Measurements from ENCODE around the gene IQGAP3. TPM values are rescaled to one million over a fixed set of nuclear protein-coding genes. Genes with fewer than 3 reads are reported as not detected.

Gene IQGAP3
- total and polyA plus RNA-seq, 2 of the 4 experiments (the other 2 are of a cell fraction) = 12.5 to 13.6 TPM

GRCh38 chr1:156515956-156516355 lies 56.4 kb downstream of the IQGAP3 start:
- no peak overlapping the region for H2AFZ ChIP-seq (replicated peaks; ENCODE audit: low read length, poor library complexity)
- peaks cover under 1% of the 10 kb centered on the region for H3K4me1 ChIP-seq (ENCODE audit: control insufficient read depth, insufficient read depth, low read length)
- H3K36me3 ChIP-seq (ENCODE audit: control insufficient read depth, insufficient read depth, low read length) = no peaks in the 10 kb centered on the region
- H3K4me2 ChIP-seq (ENCODE audit: low read depth, low read length) = no peak overlapping the region
- H4K20me1 ChIP-seq (ENCODE audit: insufficient read depth, low read length) = no peaks in the 10 kb centered on the region
- H2BK120ac ChIP-seq (ENCODE audit: low read depth, low read length) = no peak overlapping the region
- no peak overlapping the region for H3K56ac ChIP-seq (ENCODE audit: extremely low read depth, insufficient read depth, low read length)
- peak overlapping the region; percentile 58; the same call in 1 of the 2 replicates for H2AK5ac ChIP-seq (ENCODE audit: low read depth, low read length)
- no peak overlapping the region for H3K9ac ChIP-seq (ENCODE audit: low read depth, low read length)
- no peak overlapping the region for H4K91ac ChIP-seq (ENCODE audit: insufficient read depth, low read depth, low read length)
- H3K27me3 ChIP-seq (ENCODE audit: control insufficient read depth, insufficient read depth, low read length) = no peaks in the 10 kb centered on the region
- H3K9me3 ChIP-seq (ENCODE audit: control insufficient read depth, insufficient read depth, low read length) = no peaks in the 10 kb centered on the region
- no peak overlapping the region for H3K4me3 ChIP-seq (ENCODE audit: insufficient read depth, low read depth, low read length)
- in situ Hi-C loops (cut with MboI; ENCODE audit: low sequenced_read_pairs) = no loop called here
- DNase-seq = no peak
- no peak overlapping the region for H3K23ac ChIP-seq (ENCODE audit: low read depth, low read length)
- no peak overlapping the region for H4K5ac ChIP-seq (ENCODE audit: low read depth, low read length)
- no peak overlapping the region for H4K8ac ChIP-seq (ENCODE audit: low read depth in 2 of 2, low read length in 2 of 2)
- intact Hi-C loops (cut with micrococcal nuclease) = no loop called here
- H2BK5ac ChIP-seq (ENCODE audit: low read depth, low read length, poor library complexity, severe bottlenecking) = no peak overlapping the region
- H3K4ac ChIP-seq (ENCODE audit: low read depth, low read length) = no peak overlapping the region
- ChIA-PET POLR2A (ENCODE audit: unreplicated experiment) (no interaction called here), CTCF (no interaction called here)
- H3K18ac ChIP-seq (ENCODE audit: low read depth, low read length) = no peak overlapping the region
- H3K14ac ChIP-seq (replicated peaks; ENCODE audit: low read depth, low read length) = no peak overlapping the region
- no peak for ATAC-seq (ENCODE audit: low read depth)
- H2BK15ac ChIP-seq (ENCODE audit: low read depth, low read length) = no peak overlapping the region
- TF ChIP-seq FOS (IDR thresholded peaks at IDR 0.05; ENCODE audit: low read depth, low read length) = no peak
- no peak for TF ChIP-seq MXI1 (IDR thresholded peaks at IDR 0.05; ENCODE audit: borderline replicate concordance, low read depth, low read length)
- TF ChIP-seq NFE2L2 (IDR thresholded peaks at IDR 0.05; ENCODE audit: low read depth, low read length) = no peak
- no peak for TF ChIP-seq RCOR1 (IDR thresholded peaks at IDR 0.05; ENCODE audit: insufficient replicate concordance, low read length)
- TF ChIP-seq SMC3 (IDR thresholded peaks at IDR 0.05; ENCODE audit: low read depth, low read length) = no peak
- TF ChIP-seq, protein P1, sequence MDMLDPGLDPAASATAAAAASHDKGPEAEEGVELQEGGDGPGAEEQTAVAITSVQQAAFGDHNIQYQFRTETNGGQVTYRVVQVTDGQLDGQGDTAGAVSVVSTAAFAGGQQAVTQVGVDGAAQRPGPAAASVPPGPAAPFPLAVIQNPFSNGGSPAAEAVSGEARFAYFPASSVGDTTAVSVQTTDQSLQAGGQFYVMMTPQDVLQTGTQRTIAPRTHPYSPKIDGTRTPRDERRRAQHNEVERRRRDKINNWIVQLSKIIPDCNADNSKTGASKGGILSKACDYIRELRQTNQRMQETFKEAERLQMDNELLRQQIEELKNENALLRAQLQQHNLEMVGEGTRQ (IDR thresholded peaks at IDR 0.05; ENCODE audit: low read depth, low read length) = no peak
- no peak for TF ChIP-seq MAFK (IDR thresholded peaks at IDR 0.05; ENCODE audit: low read depth, low read length)
- no peak for TF ChIP-seq CEBPB (IDR thresholded peaks at IDR 0.05; ENCODE audit: low read depth, low read length)
- TF ChIP-seq, protein P2, sequence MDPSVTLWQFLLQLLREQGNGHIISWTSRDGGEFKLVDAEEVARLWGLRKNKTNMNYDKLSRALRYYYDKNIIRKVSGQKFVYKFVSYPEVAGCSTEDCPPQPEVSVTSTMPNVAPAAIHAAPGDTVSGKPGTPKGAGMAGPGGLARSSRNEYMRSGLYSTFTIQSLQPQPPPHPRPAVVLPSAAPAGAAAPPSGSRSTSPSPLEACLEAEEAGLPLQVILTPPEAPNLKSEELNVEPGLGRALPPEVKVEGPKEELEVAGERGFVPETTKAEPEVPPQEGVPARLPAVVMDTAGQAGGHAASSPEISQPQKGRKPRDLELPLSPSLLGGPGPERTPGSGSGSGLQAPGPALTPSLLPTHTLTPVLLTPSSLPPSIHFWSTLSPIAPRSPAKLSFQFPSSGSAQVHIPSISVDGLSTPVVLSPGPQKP (IDR thresholded peaks at IDR 0.05; ENCODE audit: borderline replicate concordance, low read depth, low read length) = no peak
- TF ChIP-seq RAD21 (IDR thresholded peaks at IDR 0.05; ENCODE audit: low read length) = no peak
- TF ChIP-seq CTCF (conservative IDR thresholded peaks at IDR 0.05; ENCODE audit: low read depth, low read length) = no peak
- H2BK20ac ChIP-seq (ENCODE audit: low read depth, low read length) = no peak overlapping the region
- dilution Hi-C loops (cut with HindIII; ENCODE audit: low sequenced_read_pairs, unreplicated experiment) = no loop called here
- no peak overlapping the region for H2AK9ac ChIP-seq (replicated peaks; ENCODE audit: low read depth, low read length, poor library complexity)
- no TSS peak for BruUV-seq (replicated peaks)
- peaks cover under 1% of the 10 kb centered on the region; the same call in 1 of the 2 replicates for H3K9me1 ChIP-seq (ENCODE audit: insufficient read depth, low read length)
- H3K79me1 ChIP-seq (ENCODE audit: low read depth in 1 of 2, low read length in 2 of 2) = no peaks in the 10 kb centered on the region
- H3K27ac ChIP-seq (ENCODE audit: insufficient read depth, low read length) = no peak overlapping the region
- no CpG with 5 or more reads among the region's 2 CpGs for WGBS, 2 experiments (ENCODE audit: extremely low coverage in 2 of 2, insufficient read length in 1 of 2)
